ENCODE measurements around the gene MRAS.

- TF ChIP-seq ZNF274 (CRISPR knock-in tag; IDR thresholded peaks at IDR 0.05) (no peak), HMG20A (CRISPR knock-in tag; IDR thresholded peaks at IDR 0.05; ENCODE audit: borderline replicate concordance) (no peak), UBTF (CRISPR knock-in tag; IDR thresholded peaks at IDR 0.05) (no peak), FOXO4 (CRISPR knock-in tag; conservative IDR thresholded peaks at IDR 0.05) (no peak), RNF219 (CRISPR knock-in tag; IDR thresholded peaks at IDR 0.05) (no peak), PHF8 (CRISPR knock-in tag; IDR thresholded peaks at IDR 0.05) (no peak)
Observed at GRCh38 chr3:138432576-138433240, 84.3 kb downstream of the MRAS start.
